Umbilical cord (tissue), 2 donors: ENCODE results near the gene NUFIP1. TPM values are rescaled to one million over a fixed set of nuclear protein-coding genes. Genes with fewer than 3 reads are reported as not detected.
A peak's percentile ranks its signal among the peaks of the same experiment; 100 is the strongest.
"Not testable (repeated sequence)": the region's sequence is repeated elsewhere in the genome, so short reads cannot be mapped to it uniquely, and the experiment has no call there.

Experiments used
- DNase-seq: peaks from one replicate; pipeline ENCODE4 v3.0.0-alpha.2; 2015; ENCODE audit warnings: low spot score
- total RNA-seq: library from RNA; depleted of rRNA; stranded (reverse); fragments of >200 nt; gene quantifications from one replicate; pipeline ENCODE4 v1.2.3, GENCODE V29; 2014; ENCODE audit warnings: low replicate concordance; ENCODE audit not compliant: insufficient read depth

Gene NUFIP1
- total RNA-seq, 1 donor from 2014 or later, result 7.0 TPM

DNA sequence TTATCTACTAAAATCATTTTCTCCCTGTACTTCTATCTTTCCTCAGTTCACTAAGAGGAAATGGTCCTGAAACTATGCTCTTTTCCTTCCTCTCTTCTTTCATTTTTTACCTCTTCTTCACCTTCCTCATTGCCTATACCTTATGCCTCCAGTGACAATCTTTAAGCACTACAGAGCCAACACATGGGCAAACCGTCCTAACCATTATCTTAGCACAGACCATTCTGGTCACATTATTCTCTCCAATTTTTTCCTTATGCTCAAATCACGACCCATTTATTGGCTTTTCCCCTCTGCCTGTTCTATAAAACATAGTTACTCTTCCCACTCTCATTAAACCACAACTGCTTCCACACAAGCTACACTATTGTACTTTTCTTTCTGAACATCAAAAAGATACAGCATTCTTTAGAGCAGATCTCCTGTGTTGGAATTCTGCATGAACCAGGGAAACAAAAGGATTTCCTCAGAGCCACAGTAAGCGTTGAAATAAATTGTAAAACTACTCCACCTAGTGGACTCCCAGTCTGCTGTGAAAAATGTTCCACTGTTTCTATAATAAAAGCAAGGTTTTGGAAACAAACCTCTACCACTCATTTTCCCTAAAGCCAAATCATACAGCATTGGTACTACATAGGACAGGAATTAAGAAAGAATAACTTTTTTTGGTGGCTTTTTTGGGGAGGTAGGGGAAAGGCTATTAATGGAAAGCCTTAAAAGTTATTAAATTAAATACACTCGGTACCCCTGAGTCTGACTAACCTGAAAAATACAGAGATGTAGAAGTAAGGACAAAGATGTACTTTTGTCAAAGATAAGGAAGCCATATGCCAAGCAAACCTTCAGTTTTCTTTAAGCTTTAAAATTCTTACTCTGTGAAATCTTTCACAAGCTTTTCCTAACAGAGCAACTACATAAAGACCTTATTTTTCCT, 19.5 kb downstream of the NUFIP1 start:
- DNase-seq, result peak; percentile 81

DNA sequence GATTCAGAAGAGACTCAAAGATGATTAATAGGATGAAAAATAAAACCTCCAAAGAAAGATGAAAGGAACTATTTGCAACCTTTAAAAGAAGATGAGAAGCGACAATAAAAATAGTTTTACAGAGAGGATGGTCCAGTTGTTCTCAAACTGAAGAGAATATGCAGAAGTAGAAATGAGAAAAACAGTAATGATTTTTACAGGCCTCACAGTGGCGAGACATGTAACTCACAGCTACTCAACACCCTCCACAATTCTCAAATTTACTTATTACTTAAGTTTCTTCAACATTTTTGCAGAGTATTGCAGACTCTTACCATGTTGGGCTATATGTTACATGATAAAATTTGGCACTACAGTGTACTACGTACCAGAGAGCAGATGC, 20.8 kb downstream of the NUFIP1 start:
- DNase-seq, result no peak

DNA sequence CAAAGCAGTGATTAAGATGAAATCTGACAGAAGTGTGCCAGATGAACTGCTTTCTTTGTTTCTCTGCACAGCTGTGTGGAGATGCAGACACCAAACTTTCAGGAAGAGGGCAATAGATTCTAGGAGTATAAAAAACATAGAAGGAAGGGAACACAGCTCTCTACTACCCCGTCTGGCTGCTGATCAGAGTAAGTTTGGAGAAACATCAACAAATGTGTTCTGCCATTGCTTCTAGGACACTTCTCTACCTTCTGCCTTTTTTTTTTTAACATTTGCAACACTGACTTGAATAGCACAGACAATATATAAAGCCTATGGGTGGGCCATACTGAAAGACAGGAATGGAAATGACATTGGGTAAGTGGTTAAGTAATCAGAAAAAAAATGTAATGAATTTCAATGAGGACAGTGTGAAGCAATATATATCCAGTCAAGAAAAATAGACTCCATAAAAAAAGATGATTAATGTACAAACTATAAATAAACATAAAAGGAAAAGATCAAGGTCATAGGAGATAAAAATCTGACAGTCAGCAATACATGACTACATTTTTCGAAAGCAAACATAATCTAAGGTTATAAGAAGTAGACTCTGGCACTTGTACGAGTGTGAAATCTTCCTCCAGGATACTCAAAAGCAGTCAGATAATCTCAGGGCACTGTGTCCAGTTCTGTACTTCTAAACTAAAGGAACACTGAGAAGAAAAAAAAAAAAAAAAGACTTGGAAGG, 21.4 kb downstream of the NUFIP1 start:
- DNase-seq, result peak; percentile 94

DNA sequence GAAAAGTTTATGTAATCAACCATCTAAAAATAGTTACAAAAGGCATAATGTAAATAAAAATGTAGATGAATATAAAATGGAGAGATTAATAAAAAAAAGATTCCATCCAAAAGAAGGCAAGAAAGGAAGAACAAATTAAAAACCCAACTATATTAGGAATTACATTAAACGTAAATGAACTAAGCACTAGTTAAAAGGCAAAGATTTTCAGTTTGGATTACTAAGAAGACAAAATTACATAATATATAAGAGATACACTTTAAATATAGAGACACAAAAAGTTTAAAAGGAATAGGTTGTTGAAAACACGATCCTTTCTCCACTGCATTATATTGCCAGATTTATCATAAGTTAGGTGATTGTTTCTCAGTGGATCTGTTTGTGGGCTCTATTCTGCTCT, 27.3 kb downstream of the NUFIP1 start:
- DNase-seq, result no peak

DNA sequence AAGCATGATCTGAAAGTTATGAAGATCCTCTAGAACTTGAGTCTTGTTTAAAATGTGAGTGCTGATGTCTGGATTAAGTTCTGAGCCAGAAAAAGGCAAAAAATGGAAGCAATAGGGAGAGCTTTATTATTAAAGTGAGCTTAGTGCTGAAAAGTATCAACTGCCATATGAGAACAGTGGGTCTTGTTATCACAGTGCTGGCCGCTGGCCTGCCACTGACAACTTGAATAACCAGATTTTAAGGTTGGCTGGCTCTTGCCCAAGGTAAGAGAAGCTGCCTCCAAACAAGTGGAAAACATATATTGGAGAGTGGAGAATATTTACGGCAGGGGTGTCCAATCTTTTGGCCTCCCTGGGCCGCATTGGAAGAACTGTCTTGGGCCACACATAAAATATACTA, 33.9 kb downstream of the NUFIP1 start:
- DNase-seq, result peak; percentile 72

DNA sequence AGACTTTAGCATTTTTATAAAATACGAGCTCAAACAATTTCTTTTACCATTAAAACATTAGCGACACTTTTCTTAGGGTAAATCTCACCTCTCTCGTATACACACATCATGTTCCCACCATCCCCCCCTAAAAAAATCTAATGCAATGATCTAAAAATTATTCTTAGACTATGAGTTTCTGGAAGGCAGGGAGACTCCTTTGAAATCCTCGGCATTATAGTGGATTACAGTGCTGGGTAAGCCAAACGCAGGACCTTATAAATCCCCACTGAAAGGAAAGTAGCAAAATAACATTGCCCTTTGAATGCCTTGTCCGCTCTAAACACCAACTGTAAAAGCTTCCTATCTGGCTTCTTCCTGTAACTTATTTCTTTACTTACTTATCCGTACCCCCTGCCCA, 35.0 kb downstream of the NUFIP1 start:
- DNase-seq, result peak; percentile 88

DNA sequence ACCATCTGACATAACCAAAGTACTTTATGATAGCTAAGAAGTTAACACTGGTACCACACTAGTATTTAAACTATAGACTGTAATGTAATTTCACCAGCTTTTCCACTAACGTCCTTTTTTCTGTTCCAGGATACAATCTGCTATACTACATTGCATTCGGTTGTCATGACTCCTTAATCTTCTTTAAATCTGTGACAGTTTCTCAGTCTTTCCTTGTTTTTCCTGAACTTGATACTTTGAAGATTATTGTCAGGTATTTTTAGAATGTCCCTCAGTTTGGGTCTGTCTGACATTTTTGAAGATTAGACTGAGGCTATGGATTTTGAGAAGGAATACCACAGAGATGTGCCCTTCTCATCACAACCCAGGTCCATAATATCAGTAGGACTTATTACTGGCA, 36.6 kb downstream of the NUFIP1 start:
- no peak for DNase-seq

DNA sequence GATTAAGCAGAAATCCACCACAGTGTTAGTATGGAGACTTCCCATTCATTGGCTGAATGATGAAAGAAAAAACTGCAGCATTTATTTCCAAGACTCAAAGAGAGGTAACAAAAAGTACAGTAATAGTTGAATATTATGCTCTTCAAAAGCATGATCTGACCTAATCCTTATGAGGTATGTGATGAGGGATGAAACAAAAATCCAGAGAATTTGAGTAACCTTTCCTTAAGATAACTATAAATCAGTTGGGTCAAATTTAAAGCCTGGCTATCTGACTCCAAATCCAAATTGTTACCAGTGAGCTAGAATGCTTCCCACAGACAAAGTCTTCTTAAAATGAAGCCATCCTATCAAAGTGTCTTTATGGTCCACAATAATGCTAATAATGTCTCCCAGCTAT, 38.1 kb downstream of the NUFIP1 start:
- DNase-seq, result peak; percentile 47

DNA sequence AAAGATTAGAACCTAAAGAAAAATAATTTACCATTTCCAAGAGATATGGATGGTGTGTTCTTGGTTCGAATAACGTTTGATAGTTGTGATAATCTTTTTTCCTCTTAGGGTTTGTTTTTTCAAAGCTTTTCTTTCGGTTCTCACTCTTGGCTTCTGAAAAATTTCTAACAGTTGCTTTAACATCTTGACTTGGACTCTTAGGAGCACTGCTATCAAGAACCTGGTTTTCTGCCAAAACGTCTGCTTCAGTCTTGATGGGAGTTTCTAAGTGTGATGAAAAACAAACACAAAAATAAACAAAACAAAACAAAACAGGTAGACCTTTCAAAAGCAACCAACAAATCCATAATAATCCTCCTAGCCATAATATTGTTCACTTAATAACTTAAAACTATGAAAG, 45.9 kb downstream of the NUFIP1 start:
- not testable (repeated sequence) for DNase-seq

DNA sequence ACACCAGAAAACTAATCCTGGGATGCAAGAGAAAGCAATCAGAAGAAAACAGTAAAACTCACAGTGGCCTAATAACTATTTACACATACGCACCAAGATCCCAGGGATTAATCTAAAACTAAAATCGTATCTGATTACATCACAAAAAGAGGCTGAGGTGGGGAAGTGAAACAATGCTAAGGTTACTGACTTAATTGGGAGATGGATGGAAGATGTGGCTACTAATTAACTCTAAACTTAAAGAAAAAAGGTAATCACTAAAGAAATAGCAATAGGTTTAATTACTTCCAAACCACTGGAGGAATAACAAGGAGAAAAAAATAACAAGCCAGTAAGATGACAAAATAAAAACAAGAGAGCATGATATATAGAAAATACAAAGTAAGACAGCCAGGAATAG, 50.4 kb downstream of the NUFIP1 start:
- no peak for DNase-seq

DNA sequence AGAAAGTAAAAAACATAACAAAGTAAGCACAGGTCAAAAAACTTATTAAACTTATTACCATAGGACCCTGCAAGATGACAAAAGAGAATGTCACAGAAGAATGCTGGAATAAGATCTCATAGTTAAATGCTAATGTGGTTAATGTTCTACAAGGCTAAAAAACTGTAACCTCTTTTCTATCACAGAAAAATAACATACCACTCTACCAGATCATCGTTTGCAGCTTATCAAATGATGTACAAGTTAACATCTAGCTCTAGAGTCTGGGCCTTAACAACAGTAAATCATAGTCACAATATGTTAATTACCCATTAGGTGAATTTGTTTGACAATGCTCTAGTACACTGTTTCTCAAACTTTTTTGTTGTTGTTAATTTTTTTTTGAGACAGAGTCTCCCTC, 53.0 kb downstream of the NUFIP1 start:
- DNase-seq, result no peak

DNA sequence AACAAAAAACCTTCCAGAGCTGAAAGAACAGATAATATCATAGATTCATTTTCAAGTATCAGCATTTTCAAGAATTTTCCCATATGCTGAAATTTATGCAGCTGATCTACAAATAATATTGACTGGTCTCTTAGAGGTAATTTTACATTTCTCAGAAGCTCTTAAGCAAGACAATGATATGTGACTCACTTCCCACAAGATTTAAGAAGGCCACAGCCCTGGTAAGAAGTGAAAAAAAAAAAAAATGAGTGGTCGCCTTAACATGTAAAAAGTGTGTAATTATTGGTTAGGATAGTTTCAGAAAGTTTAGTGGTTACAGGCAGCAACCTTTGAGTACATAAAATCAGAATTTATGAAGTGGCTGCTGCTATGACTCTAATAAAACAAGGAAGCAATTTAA, 54.5 kb downstream of the NUFIP1 start:
- no peak for DNase-seq

DNA sequence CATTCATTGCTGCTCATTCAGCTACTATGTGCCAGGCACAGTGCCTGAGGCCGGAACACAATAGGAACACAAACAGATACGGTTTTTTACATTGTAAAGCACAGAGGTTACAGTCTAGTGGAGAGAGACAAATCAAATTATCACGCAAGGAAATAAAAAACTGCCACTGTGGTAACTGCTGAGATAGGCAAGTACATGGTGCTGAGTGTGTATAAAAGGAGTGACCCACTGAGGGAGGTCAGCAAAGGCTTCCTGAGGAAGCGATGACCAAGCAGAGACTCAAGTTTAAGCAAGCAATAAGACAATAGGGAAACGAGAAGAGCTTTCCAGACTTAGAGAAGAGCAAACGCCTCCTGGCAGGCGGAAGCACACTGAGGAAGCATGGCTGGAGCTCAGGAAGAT, 56.4 kb downstream of the NUFIP1 start:
- DNase-seq, result peak; percentile 64

DNA sequence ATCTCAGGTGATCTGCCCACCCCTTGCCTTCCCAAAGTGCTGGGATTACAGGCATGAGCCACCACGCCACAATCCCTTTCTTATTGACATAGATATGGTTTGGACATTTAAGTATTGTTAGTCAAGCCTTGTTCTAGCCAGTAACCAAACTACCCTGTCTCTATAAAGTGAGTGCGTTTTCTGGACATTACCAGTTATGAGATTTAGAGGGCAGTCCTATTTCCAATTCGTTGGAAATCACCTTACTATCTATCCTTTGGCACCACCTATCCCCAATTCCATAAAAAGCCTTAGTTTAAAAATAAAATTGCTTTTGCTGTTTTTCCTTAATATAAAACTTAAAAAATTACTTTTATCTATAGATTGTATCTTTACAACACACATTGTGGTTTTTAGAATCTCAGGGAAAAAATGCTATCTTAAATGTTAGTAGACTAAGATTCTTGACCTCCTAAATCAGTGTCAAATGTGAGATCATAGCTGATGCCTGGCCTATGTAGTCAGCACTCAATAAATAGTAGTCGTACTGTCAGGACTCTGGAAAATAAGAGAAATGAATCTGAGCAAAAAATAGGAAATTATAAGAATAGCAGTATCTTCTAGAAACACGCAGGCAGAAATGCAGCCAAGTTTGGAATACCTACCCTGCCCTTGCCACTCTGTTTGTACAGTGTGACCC, 57.0 kb downstream of the NUFIP1 start:
- DNase-seq, result peak; percentile 86

DNA sequence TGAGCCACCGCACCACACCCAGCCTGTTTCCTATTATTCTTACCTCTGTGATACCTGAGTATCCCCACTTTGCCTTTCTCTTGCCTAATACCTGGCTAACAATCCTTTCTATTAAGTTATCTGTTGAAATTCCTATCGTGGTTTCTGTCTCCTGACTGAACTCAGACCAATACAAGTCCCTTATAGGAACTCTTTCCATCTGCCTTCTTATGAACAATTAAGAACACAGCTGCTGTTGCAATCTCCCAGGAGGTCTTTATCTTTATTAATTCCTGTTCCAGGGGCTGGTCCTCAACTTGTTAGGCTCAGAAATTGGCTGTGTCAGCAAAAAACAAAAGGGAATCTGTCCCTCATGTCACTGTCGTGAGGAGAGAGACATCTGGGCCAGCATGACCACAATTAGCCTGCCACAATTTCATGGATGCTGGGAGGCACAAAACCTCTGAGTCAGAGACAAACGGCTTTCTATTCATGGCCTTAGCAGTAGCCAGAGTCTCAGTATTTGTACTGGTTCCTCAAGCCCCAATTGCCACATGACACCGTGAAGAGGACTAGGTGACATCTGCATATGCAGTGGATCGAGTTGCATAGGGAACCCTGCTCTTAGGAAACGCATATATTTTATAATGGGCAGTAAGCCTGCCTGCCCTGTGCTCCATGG, 58.2 kb downstream of the NUFIP1 start:
- no peak for DNase-seq

DNA sequence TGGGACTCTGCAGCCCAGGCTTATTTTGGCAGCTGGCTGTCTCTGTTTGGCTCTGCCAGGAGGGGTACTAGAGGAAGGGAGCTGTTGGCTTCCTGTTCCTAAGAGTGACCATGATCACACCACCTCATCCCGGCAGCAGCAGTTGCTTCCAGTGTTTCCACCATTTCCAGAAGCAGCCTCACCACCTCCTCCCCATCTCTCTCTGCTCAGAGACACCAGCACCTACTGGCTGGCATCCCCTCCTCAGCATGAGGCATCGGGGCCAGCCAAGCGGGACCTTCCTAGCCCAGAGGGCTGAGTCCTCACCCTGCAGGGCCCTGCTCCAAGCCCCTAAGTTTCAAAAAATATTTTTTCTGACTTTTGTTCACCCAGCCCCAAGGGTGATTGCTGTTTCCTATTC, 59.0 kb downstream of the NUFIP1 start:
- DNase-seq, result no peak

DNA sequence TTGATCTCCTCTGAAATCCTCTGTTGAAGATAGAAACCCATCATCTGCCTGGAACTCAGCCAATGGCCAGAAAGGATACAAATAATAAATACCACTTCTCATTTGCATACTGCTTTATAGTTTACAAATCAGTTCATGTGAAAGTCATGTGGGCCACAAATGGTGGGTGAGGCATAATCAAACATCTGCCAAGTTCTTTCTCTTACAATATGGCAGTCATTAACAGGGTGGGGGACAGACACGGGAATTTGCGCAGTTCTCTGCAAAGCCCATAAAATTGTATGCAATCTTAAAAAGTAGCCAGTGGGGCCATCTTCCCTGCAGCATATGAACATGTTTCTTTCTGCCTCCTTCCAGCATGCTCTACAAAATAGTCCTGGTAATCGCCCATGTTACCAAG, 59.6 kb downstream of the NUFIP1 start:
- no peak for DNase-seq

DNA sequence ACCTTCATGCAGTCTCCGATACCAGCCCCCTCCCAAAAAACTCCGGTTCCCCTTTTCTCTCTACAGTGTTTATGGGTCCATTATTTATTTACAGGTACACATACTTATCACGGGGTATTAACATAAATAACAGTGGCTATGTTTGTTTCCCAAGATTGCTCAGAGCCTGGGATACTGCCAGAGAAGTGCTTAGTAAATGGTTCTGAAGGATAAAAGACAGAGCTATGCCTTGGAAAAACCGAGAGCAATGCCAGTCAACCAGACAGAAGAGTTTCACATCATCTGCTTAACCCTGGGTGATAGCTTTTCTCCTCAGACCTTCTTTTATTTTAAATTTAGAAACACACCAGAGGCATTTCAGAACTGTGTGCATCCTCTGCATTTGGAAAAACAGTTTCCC, 61.3 kb downstream of the NUFIP1 start:
- peak; percentile 86 for DNase-seq

DNA sequence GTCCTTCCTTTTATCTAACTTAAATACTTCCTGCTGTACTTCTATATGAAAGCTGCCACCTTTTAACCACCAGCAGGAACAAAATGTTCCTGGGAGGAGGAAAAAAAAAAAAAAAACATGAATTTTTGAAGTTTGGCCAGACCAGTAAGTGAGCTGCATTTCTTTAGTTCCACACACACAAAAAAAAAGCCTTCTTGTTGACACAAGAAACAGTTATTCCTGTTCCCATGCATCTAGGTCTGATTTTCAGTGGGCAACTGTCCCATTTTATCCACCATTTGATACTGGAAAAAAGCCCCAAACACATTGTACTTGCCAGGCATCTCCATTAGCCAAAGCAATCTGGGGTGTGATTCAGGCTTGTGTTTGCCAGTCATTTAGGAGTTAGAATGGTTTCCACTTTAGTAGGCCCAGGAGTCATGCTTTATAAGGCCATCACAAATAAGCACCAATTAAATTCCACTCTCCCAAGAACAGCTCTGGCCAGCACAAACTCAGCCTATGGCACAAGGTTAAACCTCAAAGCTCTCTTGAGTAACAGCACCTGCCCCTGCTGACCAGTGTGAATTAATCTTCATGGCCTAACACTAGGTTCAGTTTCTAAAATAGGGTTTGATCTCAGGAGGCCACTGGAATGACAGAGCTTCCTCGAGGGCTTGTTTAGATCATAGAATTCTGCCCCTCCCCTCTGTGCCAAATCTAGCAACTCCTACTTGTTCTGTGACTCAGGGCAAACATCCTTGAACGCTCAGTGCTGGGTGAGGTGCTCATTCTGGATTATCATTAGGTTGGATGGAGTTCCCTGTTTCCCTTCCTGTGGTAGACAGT, 67.1 kb downstream of the NUFIP1 start:
- peak; percentile 56 for DNase-seq

DNA sequence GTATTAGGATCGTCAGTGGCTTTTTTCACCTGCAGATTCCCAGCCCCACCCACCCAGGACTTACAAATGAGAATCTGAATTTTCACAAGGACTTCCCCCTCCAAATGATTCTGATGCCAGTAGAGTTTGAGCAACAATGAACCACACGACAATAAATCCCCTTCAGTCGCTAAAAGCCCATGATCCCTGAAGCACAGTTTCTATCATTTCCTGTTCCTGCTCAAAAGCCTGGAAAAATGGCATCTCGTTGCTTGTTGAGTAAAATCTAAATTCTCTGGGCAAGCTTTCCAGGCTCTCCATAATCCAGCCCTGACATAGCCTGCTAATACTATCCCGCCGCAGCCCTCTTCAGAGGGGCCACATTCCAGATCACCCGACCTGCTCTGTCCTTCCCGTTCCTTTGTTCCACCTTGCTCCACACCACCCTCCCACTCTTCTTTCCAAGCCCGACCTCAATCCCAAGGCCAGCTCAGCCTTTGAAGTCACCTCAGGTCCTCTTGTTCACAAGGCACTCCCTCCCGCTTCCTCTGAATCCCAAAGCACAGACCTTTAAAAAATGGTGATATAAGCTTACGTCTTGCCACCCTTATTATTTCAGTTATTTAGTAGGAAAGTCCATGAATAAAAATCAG, 67.9 kb downstream of the NUFIP1 start:
- DNase-seq, result peak; percentile 53
